IPS-18c (cell line): ENCODE measurements around the gene PRPF19.

ENCODE experiments used
- H3K4me3 ChIP-seq: 2 replicates; pipeline ENCODE4 v1.7.0; 2013; ENCODE audit warnings: low read depth, mild to moderate bottlenecking, low read length, moderate library complexity; ENCODE audit not compliant: insufficient read depth
- H3K9me3 ChIP-seq: one replicate; pipeline ENCODE4 v1.6.1; 2013; ENCODE audit warnings: mild to moderate bottlenecking, low read length, moderate library complexity; ENCODE audit not compliant: control insufficient read depth, insufficient read depth

PRPF19 gene

GRCh38 chr11:60859616-60860250 is 46.7 kb downstream of the PRPF19 start:
- H3K9me3 ChIP-seq, result no peaks in the 10 kb centered on the region
- H3K4me3 ChIP-seq, result no peak overlapping the region

- H3K4me3 ChIP-seq, result no peak overlapping the region
Observed at GRCh38 chr11:60858731-60859464, 47.5 kb downstream of the PRPF19 start.

GRCh38 chr11:60858236-60858635 is 48.1 kb downstream of the PRPF19 start:
- Histone ChIP-seq H3K9me3 (no peaks in the 10 kb centered on the region), H3K4me3 (no peak overlapping the region)

More at GRCh38 chr11:60858731-60859464, 47.5 kb downstream of the PRPF19 start:
- H3K9me3 ChIP-seq, result no peaks in the 10 kb centered on the region

- no peak overlapping the region for H3K4me3 ChIP-seq
- peaks cover 1% of the 10 kb centered on the region for H3K9me3 ChIP-seq
Observed at GRCh38 chr11:60857378-60858232, 48.8 kb downstream of the PRPF19 start.

GRCh38 chr11:60855726-60856633 is 50.4 kb downstream of the PRPF19 start, which contains the start of gene PTGDR2:
TSS of gene PTGDR2 (minus strand) at chr11:60855950. CDS start at chr11:60853722, 2,228 bp downstream.
- Histone ChIP-seq H3K9me3 (peaks cover 3% of the 10 kb centered on the region), H3K4me3 (no peak within 1 kb of the TSS)

- Histone ChIP-seq H3K9me3 (peaks cover 3% of the 10 kb centered on the region), H3K4me3 (no peak overlapping the region)
Observed at GRCh38 chr11:60854847-60855725, 51.3 kb downstream of the PRPF19 start.

GRCh38 chr11:60854140-60854846 is 52.1 kb downstream of the PRPF19 start:
- Histone ChIP-seq H3K9me3 (peaks cover 3% of the 10 kb centered on the region), H3K4me3 (no peak overlapping the region)

GRCh38 chr11:60852982-60853950 is 53.1 kb downstream of the PRPF19 start:
- H3K9me3 ChIP-seq, result peaks cover 3% of the 10 kb centered on the region
- no peak overlapping the region for H3K4me3 ChIP-seq

- peak overlapping the region; percentile 28 for H3K4me3 ChIP-seq
- peaks cover 3% of the 10 kb centered on the region for H3K9me3 ChIP-seq
Observed at GRCh38 chr11:60852117-60852981, 54.0 kb downstream of the PRPF19 start.

GRCh38 chr11:60851327-60852104 is 54.9 kb downstream of the PRPF19 start:
- peaks cover 3% of the 10 kb centered on the region for H3K9me3 ChIP-seq
- no peak overlapping the region; the same call in 1 of the 2 replicates for H3K4me3 ChIP-seq

GRCh38 chr11:60849641-60850520 is 56.5 kb downstream of the PRPF19 start:
- Histone ChIP-seq H3K9me3 (peaks cover 3% of the 10 kb centered on the region), H3K4me3 (no peak overlapping the region)

GRCh38 chr11:60848714-60849151 is 57.7 kb downstream of the PRPF19 start:
- H3K4me3 ChIP-seq, result no peak overlapping the region

More at GRCh38 chr11:60848714-60849151, 57.7 kb downstream of the PRPF19 start:
- H3K9me3 ChIP-seq, result peaks cover 3% of the 10 kb centered on the region
